K562 (cell line): ENCODE results near the gene ZNF22. TPM values are rescaled to one million over a fixed set of nuclear protein-coding genes. Genes with fewer than 3 reads are reported as not detected.

Source experiments
- polyA plus RNA-seq, 8 experiments: library from polyadenylated mRNA; depleted of rRNA in 4 of 8; stranded (reverse) in 5 of 8; unstranded in 3 of 8; fragments of >200 nt; fragmentation: Nextera tagmentation in 2 of 8; fragmentation: Illumina TruSeq in 1 of 8; extraction: Ambion mirVana in 2 of 8; extraction: Trizol in 1 of 8; gene quantifications; 2 replicates each; pipeline versions ENCODE4 v1.2.1 to v1.2.3, GENCODE V29; 2011 to 2014; ENCODE audit warnings: inconsistent platforms in 1 of 8, missing spikeins in 1 of 8
- total RNA-seq, 7 experiments: library from RNA; depleted of rRNA in 6 of 7; stranded (reverse); fragments of >200 nt in 6 of 7; fragmentation: Illumina TruSeq in 2 of 7; extraction: Trizol in 2 of 7; gene quantifications; 2 replicates each; pipeline versions ENCODE4 v1.2.1 to v1.2.3, GENCODE V29; 2011 to 2021; ENCODE audit warnings: low replicate concordance in 1 of 7

The ZNF22 gene
- total and polyA plus RNA-seq, 9 of the 15 experiments (the other 6 are each of a cell fraction or from before 2014, with no cell fraction given) = 36.2 to 98.7 (median 51.2) TPM

Other genes with a start within 250 kb of the ZNF22 start
- gene TMEM72, start 89.6 kb upstream of the ZNF22 start, total RNA-seq (2014; rRNA removed) = not detected in 2 replicates
- not detected in 2 replicates for gene TMEM72, start 89.6 kb upstream of the ZNF22 start, total RNA-seq (2014; rRNA removed; fragmentation: Illumina TruSeq; extraction: Trizol)
- not detected in 2 replicates for gene TMEM72, start 89.6 kb upstream of the ZNF22 start, total RNA-seq (2015; rRNA removed; fragmentation: Illumina TruSeq; extraction: Trizol)
- not detected in 2 replicates for gene TMEM72, start 89.6 kb upstream of the ZNF22 start, total RNA-seq (2021)
- not detected in 2 replicates for gene TMEM72, start 89.6 kb upstream of the ZNF22 start, polyA plus RNA-seq (2011; rRNA removed)
- gene TMEM72, start 89.6 kb upstream of the ZNF22 start, polyA plus RNA-seq (2014; fragmentation: Illumina TruSeq; extraction: Trizol) = not detected in 2 replicates
- gene TMEM72, start 89.6 kb upstream of the ZNF22 start, polyA plus RNA-seq (2014; fragmentation: Nextera tagmentation; extraction: Ambion mirVana) = not detected
- not detected in 2 replicates for gene TMEM72, start 89.6 kb upstream of the ZNF22 start, polyA plus RNA-seq (2014; rRNA removed)
- 0.04 and 0.09 TPM in 2 replicates for gene RASSF4, start 41.1 kb upstream of the ZNF22 start, total RNA-seq (2014; rRNA removed)
- not detected in 2 replicates for gene RASSF4, start 41.1 kb upstream of the ZNF22 start, total RNA-seq (2014; rRNA removed; fragmentation: Illumina TruSeq; extraction: Trizol)
- not detected in 2 replicates for gene RASSF4, start 41.1 kb upstream of the ZNF22 start, total RNA-seq (2015; rRNA removed; fragmentation: Illumina TruSeq; extraction: Trizol)
- gene RASSF4, start 41.1 kb upstream of the ZNF22 start, total RNA-seq (2021) = 0.18 and 0.62 TPM in 2 replicates
- gene RASSF4, start 41.1 kb upstream of the ZNF22 start, polyA plus RNA-seq (2011; rRNA removed) = 0.05 and 0.13 TPM in 2 replicates
- 0.10 TPM in 1 of 2 replicates, not detected in the other for gene RASSF4, start 41.1 kb upstream of the ZNF22 start, polyA plus RNA-seq (2014; fragmentation: Illumina TruSeq; extraction: Trizol)
- gene RASSF4, start 41.1 kb upstream of the ZNF22 start, polyA plus RNA-seq (2014; fragmentation: Nextera tagmentation; extraction: Ambion mirVana) = under 1 TPM in 1 of 2 experiments, not detected in 1; 0.01 TPM
- gene RASSF4, start 41.1 kb upstream of the ZNF22 start, polyA plus RNA-seq (2014; rRNA removed) = 0.13 TPM in 1 of 2 replicates, not detected in the other
- gene DEPP1, start 22.1 kb upstream of the ZNF22 start, total RNA-seq (2014; rRNA removed) = 0.33 and 0.54 TPM in 2 replicates
- gene DEPP1, start 22.1 kb upstream of the ZNF22 start, total RNA-seq (2014; rRNA removed; fragmentation: Illumina TruSeq; extraction: Trizol) = 0.06 and 0.07 TPM in 2 replicates
- 0.11 and 0.18 TPM in 2 replicates for gene DEPP1, start 22.1 kb upstream of the ZNF22 start, total RNA-seq (2015; rRNA removed; fragmentation: Illumina TruSeq; extraction: Trizol)
- gene DEPP1, start 22.1 kb upstream of the ZNF22 start, total RNA-seq (2021) = 0.34 and 0.40 TPM in 2 replicates
- gene DEPP1, start 22.1 kb upstream of the ZNF22 start, polyA plus RNA-seq (2011; rRNA removed) = 0.42 and 1.1 TPM in 2 replicates
- gene DEPP1, start 22.1 kb upstream of the ZNF22 start, polyA plus RNA-seq (2014; fragmentation: Illumina TruSeq; extraction: Trizol) = 0.19 TPM in 2 replicates
- under 1 TPM in 1 of 2 experiments, not detected in 1; 0.04 TPM for gene DEPP1, start 22.1 kb upstream of the ZNF22 start, polyA plus RNA-seq (2014; fragmentation: Nextera tagmentation; extraction: Ambion mirVana)
- 0.21 and 0.26 TPM in 2 replicates for gene DEPP1, start 22.1 kb upstream of the ZNF22 start, polyA plus RNA-seq (2014; rRNA removed)